GF-D8 (cell line): ENCODE measurements around the gene PTPRN2.

Source experiments
- DNase-seq: peaks from one replicate; lab custom pipeline; 2025; lab: John Stamatoyannopoulos, UW

The PTPRN2 gene

DNA sequence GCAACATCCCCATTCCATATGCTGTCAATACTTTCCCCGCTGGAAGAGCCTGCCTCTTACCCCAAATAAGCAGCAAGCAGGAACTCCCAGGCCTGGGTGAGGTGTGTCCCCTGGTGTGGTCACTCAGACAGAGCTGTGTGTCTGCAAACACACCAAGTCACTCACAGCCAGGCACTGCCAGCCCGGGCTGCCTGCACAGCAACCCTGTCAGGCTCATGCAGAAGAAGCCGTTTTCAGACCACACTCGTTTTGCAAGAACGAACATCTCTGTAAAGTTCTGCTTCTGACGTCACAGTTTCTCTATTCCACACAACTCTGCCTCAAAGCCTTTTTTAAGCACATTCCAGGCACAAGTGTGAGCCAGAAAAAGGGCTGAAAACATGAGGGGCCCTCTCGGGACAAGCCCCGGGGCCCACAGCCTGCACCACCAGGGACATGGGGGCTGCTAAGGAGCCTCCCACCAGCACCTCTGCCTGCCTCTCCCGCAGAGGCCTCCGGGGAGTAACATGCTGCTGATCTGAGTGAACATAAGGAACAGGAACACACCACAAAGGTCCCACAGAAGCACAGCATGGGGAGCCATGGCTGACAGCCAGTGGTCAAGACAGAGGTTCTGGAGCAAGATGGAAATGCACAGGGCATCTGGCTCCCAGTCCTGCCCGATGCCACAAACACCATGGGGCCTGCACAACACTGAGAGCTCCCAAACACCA is 11.4 kb downstream of the PTPRN2 start:
- peak; percentile 97 for DNase-seq

DNA sequence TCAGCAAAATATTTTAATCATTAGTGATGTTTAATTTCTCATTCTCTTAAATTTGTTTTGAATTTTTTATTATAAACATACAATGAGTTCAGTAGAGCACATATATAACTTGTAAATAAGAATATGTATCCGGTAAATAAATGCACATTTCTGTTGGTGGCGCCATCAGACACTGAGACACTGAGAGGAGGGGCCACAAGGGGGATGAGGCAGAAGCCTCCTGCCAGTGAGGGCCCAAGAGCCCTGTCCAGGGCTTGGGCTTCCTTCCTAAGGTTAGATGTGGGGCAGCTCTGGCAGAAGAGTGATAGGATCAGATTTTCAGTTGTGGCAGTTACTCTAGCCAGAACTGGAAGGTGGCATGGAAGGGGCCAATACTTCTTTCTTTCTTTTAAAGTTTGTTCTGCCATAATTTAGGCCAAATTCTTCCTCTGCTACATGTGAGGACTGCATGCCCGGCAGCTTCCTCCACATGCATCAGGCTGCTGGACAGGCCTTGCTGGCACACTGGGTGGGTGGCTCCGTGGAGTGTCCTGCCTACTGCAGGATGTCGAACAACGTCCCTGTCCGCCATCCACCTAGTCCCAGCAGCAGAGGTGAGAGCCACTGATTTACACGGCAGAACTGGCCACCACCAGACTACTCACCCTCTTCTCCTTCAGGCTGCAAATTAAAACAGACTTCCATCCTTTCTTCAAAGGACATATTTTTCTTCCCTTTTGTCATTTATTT is 13.2 kb downstream of the PTPRN2 start:
- DNase-seq: no peak

GRCh38 chr7:158573310-158573709 is 14.3 kb downstream of the PTPRN2 start:
- DNase-seq: peak; percentile 82

DNA sequence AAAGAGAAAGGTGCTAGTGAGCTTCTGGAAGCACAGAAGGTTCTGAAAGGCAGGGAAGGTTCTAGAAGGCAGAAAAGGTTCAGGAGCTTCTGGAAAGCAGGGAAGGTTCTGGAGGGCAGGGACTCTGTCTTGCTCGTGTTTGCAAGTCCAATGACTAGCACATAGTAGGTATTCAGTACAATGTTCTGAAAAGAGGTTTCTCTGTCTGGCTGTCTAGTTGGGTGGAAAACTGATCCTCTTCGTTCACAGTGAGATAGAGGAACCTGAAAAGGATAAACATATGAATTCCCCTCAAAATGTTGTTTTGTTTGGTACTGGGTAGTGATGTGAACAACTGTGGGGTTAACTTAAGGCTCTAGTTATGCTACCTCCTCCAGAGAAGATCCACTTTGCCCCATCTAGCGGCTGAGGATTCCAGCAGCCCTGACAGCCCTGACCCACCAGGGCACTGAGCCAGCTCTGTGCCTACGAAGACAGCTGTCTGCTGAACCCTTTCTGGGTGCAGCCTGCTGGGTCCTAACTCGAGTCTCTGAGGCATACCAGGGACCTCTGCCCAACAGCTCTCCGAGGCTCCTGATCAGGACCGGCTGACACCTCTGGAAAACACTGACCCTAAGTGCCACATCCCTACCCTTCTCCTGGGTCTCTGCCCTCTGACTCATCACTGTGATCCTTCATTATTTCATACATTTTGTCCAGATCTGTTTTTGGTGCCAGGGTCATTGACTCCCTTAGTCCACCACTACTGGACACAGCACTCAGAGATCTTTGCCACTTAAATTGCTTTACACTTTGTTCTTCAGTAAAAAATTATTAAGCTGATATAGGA is 15.4 kb downstream of the PTPRN2 start:
- peak; percentile 22 for DNase-seq

- DNase-seq: no peak
These were observed 17.0 kb downstream of the PTPRN2 start for GRCh38 chr7:158570449-158571170.

DNA sequence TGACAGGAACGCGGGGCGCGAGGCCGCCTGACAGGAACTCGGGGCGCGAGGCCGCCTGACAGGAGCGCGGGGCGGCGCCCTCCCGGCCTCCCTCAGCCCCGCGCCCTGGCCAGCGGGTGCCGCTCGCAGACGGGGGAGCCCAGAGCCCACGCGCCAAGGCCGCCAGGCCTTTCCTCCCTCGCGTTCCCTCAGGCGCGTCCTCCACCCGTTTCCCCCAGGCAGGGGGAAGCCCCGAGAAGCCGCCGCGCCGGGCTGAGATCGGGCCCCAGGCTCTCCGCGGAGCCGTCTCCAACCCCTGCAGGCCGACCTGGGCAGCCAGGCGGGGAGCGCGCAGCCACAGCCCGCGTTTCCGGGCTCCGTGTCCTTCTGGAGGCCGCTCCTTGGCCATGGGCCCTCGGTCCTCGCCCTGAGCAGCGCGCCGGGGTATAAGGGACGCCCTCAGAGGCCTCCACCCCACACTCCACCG is 17.7 kb downstream of the PTPRN2 start:
- no peak for DNase-seq

DNA sequence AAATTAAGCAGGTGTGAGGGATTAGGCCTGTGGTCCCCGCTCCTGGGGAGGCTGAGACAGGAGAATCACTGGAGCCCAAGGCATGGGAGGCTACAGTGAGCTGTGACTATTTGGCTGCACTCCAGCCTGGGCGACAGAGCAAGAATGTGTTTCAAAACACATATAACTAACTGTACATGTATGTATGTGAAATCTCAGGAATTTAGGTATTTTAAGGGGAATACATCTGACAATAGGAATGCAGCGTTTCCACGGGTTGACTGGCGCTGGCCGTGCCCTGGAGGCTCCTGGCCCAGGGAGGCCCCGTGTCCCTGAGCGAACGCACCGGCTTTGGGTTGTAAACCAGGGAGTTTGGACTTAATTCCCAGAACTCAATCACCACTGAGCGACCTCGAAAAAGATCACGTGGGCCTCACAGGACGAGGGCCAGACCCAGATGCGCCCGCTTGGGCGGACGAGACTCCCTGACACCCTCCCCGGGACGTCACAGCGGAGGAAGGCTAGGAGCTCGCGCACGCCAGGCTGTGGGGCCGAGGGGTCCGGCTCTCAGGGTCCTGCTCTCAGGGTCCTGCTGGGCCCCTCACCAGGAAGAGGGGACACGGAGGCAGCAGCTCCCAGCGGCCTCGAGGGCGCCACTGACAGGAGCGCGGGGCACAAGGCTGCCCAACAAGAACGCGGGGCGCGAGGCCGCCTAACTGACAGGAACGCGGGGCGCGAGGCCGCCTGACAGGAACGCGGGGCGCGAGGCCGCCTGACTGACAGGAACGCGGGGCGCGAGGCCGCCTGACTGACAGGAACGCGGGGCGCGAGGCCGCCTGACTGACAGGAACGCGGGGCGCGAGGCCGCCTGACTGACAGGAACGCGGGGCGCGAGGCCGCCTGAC is 18.4 kb downstream of the PTPRN2 start:
- no peak for DNase-seq

GRCh38 chr7:158567153-158567603 is 20.4 kb downstream of the PTPRN2 start:
- no peak for DNase-seq

DNA sequence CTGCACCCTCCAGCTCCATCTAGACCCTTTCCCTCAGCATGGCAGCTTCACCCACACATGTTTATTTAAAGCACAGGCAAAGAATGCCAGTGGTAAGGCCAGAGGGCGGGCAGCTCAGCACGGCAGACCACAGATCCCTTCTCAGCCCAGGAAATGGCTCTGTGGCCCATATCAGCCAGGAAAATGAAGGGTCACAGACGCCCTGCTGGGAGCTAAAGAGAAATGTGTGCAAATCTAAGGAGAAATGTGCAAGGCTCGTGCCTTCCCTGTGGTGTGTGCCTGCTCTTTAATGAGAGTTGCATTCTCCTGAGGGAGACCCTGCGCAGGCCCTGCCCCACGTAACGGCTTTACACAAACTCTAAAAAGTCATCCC is 23.0 kb downstream of the PTPRN2 start:
- DNase-seq: no peak

GRCh38 chr7:158563911-158564662 is 23.5 kb downstream of the PTPRN2 start:
- no peak for DNase-seq

GRCh38 chr7:158563051-158563450 is 24.6 kb downstream of the PTPRN2 start:
- DNase-seq: no peak

DNA sequence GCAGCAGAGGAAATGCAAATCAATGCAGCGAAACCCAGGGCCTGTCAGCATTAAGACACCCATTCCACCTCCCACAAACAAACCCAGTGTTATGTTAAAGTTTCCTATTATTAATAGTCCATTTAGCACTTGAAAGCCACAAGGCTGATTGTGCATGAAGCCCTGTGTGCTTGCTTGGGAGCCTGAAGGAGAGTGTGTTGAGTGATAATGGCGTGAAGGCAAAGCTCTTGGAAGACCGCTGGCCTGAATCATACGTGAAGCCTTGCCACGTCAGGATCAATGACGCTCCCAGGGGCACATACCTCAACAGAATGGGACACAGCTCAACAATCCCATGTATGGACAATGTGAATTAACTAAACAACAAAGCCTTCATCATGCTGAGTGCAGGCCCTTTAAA is 25.1 kb downstream of the PTPRN2 start:
- no peak for DNase-seq

DNA sequence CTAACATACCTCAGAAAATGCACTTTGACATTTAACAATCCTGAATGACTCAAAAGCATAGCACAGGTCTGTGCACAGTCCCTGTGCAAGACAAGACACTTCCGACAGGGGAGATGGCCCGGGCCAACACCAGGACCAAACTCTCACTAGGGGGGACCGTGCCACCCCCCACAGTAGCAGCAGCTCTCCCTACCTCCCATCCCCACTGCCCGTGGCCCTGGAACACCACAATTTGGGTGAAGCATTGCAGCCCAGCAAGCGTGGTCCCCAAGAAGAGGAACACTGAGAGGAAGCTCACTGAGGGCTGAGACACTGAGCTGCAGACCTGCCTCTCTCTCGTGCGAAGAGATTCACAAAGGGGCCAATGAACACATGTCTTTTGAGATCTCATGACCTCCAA is 26.0 kb downstream of the PTPRN2 start:
- no peak for DNase-seq

- DNase-seq: no peak
These were observed 27.2 kb downstream of the PTPRN2 start for GRCh38 chr7:158560386-158560785.

DNA sequence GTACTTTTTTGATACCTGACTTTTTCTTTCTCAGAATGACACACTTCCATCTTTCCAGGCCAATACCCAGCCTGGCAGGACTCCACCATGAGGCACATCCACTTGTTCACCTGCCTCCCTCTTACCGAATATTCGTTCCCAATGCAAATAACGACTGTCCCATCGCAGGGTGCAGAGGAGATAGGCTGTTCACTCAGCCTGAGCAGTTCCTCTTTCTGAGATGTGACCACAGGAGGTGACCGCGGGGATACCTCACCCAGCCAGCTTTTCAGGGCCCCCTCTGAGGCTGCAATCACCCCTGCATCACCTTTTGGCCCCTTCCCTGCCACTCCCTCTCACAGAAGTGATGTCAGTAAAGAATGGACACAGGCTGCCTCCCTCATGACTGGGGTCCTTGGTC is 28.3 kb downstream of the PTPRN2 start:
- peak; percentile 37 for DNase-seq

DNA sequence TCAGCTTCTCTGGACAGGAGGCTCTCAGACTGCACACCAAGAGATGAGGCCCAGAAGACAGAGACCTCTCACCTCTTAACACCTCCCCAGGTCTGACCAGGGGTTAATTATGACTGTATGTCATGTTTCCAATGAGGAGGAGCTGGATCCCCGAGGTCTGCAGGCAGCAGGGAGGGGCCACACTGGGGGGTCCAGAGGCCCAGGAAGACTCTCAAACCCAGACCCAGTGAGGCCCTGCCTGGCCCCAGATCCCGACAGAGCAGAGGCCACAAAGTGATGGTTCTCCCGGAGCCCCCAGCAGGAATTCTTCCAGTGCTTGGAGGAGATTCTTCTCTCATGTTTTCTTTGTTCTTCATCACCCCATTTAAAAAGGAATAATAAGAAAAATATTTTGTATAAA is 28.8 kb downstream of the PTPRN2 start:
- DNase-seq: no peak

DNA sequence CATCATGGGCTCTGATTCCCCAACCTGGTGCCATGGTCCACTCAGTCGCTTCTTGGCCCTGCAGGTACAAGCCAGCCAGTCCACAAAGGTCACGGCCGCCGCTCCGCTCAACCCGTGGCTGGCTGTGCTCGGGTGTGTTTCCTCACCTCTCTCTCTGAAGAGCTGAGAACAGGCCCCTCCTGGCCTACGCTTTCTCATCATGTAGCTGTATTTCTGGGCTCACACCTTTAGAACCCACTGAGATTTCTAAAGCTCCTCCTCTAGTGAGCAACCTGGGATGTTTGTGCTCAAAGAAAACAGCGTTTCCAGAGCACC is 30.2 kb downstream of the PTPRN2 start:
- no peak for DNase-seq

- no peak for DNase-seq
These were observed 30.7 kb downstream of the PTPRN2 start for GRCh38 chr7:158556721-158557440.

GRCh38 chr7:158555034-158555520 is 32.5 kb downstream of the PTPRN2 start:
- DNase-seq: no peak
